GM12878 (cell line): ENCODE measurements around the gene METAP1D. TPM values are rescaled to one million over a fixed set of nuclear protein-coding genes. Genes with fewer than 3 reads are reported as not detected.

ENCODE experiments used
- ATAC-seq: fragments of 200-7000 bp; cut with Tn5 transposase; 3 replicates; pipeline ENCODE4 v1.9.1; 2020; ENCODE audit warnings: mild to moderate bottlenecking, moderate library complexity
- BruUV-seq: library from RNA; stranded (reverse); fragments of 400-500 nt; replicated peaks from 2 replicates; lab custom pipeline; 2021; lab: Mats Ljungman, UMichigan
- CTCF ChIA-PET: fragments of 300-600 bp; sonication (Branson Sonifier 250); formaldehyde crosslinking; extraction: SDS; loops from one replicate; lab custom pipeline; 2021; ENCODE audit warnings: inconsistent platforms; lab: Yijun Ruan, JAX
- POLR2A ChIA-PET: fragments of 350-600 bp; formaldehyde crosslinking; extraction: SDS; loops from one replicate; lab custom pipeline; 2021; ENCODE audit warnings: inconsistent platforms; lab: Charles Lee
- RAD21 ChIA-PET: fragments of 300-600 bp; sonication (Branson Sonifier 250); formaldehyde crosslinking; loops from one replicate; lab custom pipeline; 2023; ENCODE audit warnings: antibody characterized with exemption; ENCODE audit not compliant: unreplicated experiment; lab: Charles Lee
- SMC1A ChIA-PET: fragments of 300-600 bp; sonication (Branson Sonifier 250); formaldehyde crosslinking; loops from one replicate; lab custom pipeline; 2023; ENCODE audit not compliant: unreplicated experiment, uncharacterized antibody; lab: Charles Lee
- DNase-seq: peaks from one replicate; pipeline ENCODE4 v3.0.0-alpha.2; 2011; ENCODE audit warnings: low read depth, low spot score
- FAIRE-seq: peaks from 3 replicates; lab custom pipeline; 2011; peaks lifted over from hg19 to GRCh38; lab: Jason Lieb, UNC
- H2AFZ ChIP-seq: 2 replicates; pipeline ENCODE4 v1.6.0; 2011; ENCODE audit warnings: low read depth, low read length, control low read depth; ENCODE audit not compliant: control insufficient read depth
- H3K27ac ChIP-seq: 2 replicates; pipeline ENCODE4 v1.5.1; 2011; ENCODE audit warnings: control low read depth; ENCODE audit not compliant: control insufficient read depth, insufficient read depth
- H3K27me3 ChIP-seq, 2 experiments: replicated peaks in 1 of 2; 2 replicates each; pipeline versions ENCODE4 v1.6.0 to v1.6.1; 2011; ENCODE audit warnings: low read length in 1 of 2; ENCODE audit not compliant: control insufficient read depth in 2 of 2, insufficient read depth in 2 of 2
- H3K36me3 ChIP-seq, 2 experiments: 2 replicates each; pipeline ENCODE4 v1.5.1; 2011; ENCODE audit warnings: low read length in 1 of 2; ENCODE audit not compliant: control insufficient read depth in 2 of 2, insufficient read depth in 2 of 2
- H3K4me1 ChIP-seq: 2 replicates; pipeline ENCODE4 v1.6.1; 2011; ENCODE audit warnings: mild to moderate bottlenecking, low read length, moderate library complexity, mixed read lengths; ENCODE audit not compliant: control insufficient read depth, insufficient read depth
- H3K4me2 ChIP-seq: 2 replicates; pipeline ENCODE4 v1.6.0; 2011; ENCODE audit warnings: control low read depth; ENCODE audit not compliant: control insufficient read depth, insufficient read depth
- H3K4me3 ChIP-seq: fragments of 200-600 bp; sonication (generic); 2 replicates; pipeline ENCODE4 v1.5.1; 2016
- H3K79me2 ChIP-seq: 2 replicates; pipeline ENCODE4 v1.6.0; 2011; ENCODE audit warnings: low read length; ENCODE audit not compliant: control insufficient read depth, insufficient read depth
- H3K9ac ChIP-seq: 2 replicates; pipeline ENCODE4 v1.8.0; 2011; ENCODE audit warnings: low read length, control low read depth, mixed read lengths; ENCODE audit not compliant: control insufficient read depth, insufficient read depth
- H3K9me3 ChIP-seq: replicated peaks from 3 replicates; pipeline ENCODE4 v1.5.1; 2011; ENCODE audit warnings: mild to moderate bottlenecking, low read length; ENCODE audit not compliant: control insufficient read depth, insufficient read depth
- H4K20me1 ChIP-seq: 2 replicates; pipeline ENCODE4 v1.6.0; 2011; ENCODE audit not compliant: control insufficient read depth, insufficient read depth
- ATF7 ChIP-seq: fragments of 450-650 bp; IDR thresholded peaks from 2 replicates; pipeline ENCODE4 v1.6.1; 2016; ENCODE audit warnings: low read depth, mild to moderate bottlenecking
- FOXM1 ChIP-seq: IDR thresholded peaks from 2 replicates; pipeline ENCODE4 v1.6.1; 2012; ENCODE audit warnings: low read depth, mild to moderate bottlenecking, inconsistent platforms, low read length, moderate library complexity
- IRF4 ChIP-seq: IDR thresholded peaks from 2 replicates; pipeline ENCODE4 v1.6.1; 2011; ENCODE audit warnings: low read depth, low read length
- POLR2AphosphoS2 ChIP-seq: IDR thresholded peaks from 2 replicates; pipeline ENCODE4 v1.6.1; 2011; ENCODE audit warnings: low read depth, mild to moderate bottlenecking, low read length, improper control_type of control experiment, moderate library complexity
- POLR2AphosphoS5 ChIP-seq: IDR thresholded peaks from 2 replicates; pipeline ENCODE4 v1.6.1; 2011; ENCODE audit warnings: mild to moderate bottlenecking, low read length, inconsistent platforms
- RAD21 ChIP-seq: IDR thresholded peaks from 2 replicates; pipeline ENCODE4 v1.6.1; 2011; ENCODE audit warnings: mild to moderate bottlenecking, low read depth, low read length, moderate library complexity; ENCODE audit not compliant: insufficient read depth
- ZZZ3 ChIP-seq: IDR thresholded peaks from 2 replicates; pipeline ENCODE4 v1.6.1; 2011; ENCODE audit warnings: low read depth; ENCODE audit not compliant: control insufficient read depth, insufficient read length
- WGBS: methylation state at CpG from one replicate; pipeline ENCODE4 v1.1.6; 2016; ENCODE audit warnings: low lambda C conversion rate; ENCODE audit not compliant: insufficient replicate concordance, insufficient coverage; ENCODE audit errors: missing lambda C conversion rate; 5-methylcytosine and 5-hydroxymethylcytosine counted together
- in situ Hi-C: fragments of 300-500 bp; cut with MboI; formaldehyde crosslinking; loops from 9 replicates; pipeline ENCODE4 v1.14.3; 2018; ENCODE audit warnings: mixed read lengths
- intact Hi-C: fragments of 100-400 bp; cut with micrococcal nuclease; formaldehyde crosslinking; loops from one replicate; pipeline ENCODE4 v1.14.2; 2022; ENCODE audit not compliant: unreplicated experiment
- polyA plus RNA-seq, 11 experiments: library from polyadenylated mRNA; depleted of rRNA in 4 of 11; unstranded in 6 of 11; stranded (reverse) in 5 of 11; fragments of >200 nt; fragmentation: Nextera tagmentation in 4 of 11; fragmentation: Illumina TruSeq in 1 of 11; extraction: Ambion mirVana in 4 of 11; extraction: Trizol in 1 of 11; gene quantifications; 1 replicate in 1 of 11; 2 replicates in 10 of 11; pipeline versions ENCODE4 v1.2.1 to v1.2.3, GENCODE V29; 2011 to 2016; ENCODE audit warnings: inconsistent platforms in 2 of 11, missing spikeins in 2 of 11, low read depth in 1 of 11
- total RNA-seq, 4 experiments: library from RNA; depleted of rRNA in 3 of 4; stranded (reverse); fragments of >200 nt in 3 of 4; fragmentation: Illumina TruSeq in 1 of 4; extraction: Trizol in 1 of 4; gene quantifications; 2 replicates each; pipeline versions ENCODE4 v1.2.1 to v1.2.3, GENCODE V29; 2013 to 2021
- TF ChIP-seq, protein P1 (sequence below), 3 experiments: IDR thresholded peaks in 2 of 3; conservative IDR thresholded peaks in 1 of 3; 2 replicates each; pipeline ENCODE4 v1.5.1; 2011; ENCODE audit warnings: low read depth in 3 of 3, low read length in 3 of 3, mild to moderate bottlenecking in 3 of 3, control low read depth in 2 of 3, moderate library complexity in 2 of 3, inconsistent platforms in 1 of 3, mixed read lengths in 1 of 3; ENCODE audit not compliant: control insufficient read depth in 2 of 3, insufficient read depth in 1 of 3; ENCODE audit errors: extremely low read depth in 1 of 3

The METAP1D gene
- total and polyA plus RNA-seq, 10 of the 15 experiments (the other 5 are each of a cell fraction or from before 2014, with no cell fraction given): 4.5 to 12.1 (median 7.8) TPM

DNA sequence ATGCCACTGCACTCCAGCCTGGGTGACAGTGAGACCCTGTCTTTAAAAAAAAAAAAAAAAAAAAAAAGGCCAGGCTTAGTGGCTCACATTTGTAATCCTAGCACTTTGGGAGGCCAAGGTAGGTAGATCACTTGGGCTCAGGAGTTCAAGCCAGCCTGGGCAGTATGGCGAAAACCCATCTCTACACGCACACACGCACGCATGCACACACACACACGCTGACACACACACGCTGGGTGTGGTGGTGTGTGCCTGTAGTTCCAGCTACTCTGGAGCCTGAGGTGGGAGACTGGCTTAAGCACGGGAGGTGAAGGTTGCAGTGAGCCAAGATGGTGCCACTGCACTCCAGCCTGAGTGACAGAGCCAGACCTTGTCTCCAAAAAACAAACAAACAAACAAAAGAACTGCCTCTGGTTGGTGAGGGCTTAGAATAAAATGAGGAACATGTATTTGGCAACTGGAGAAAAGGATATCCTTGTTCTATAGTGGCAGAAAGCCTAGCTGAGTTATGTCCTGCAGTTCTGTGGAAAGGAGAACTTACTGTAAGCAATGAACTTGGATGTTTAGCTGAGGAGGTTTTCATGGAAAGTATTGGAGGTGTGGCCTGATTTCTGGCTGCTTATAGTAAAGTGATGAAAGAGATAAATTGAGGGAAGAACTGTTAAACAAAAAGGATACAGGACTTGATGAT lies 43.5 kb upstream of the METAP1D start:
- no peak for TF ChIP-seq ATF7
- no peak for TF ChIP-seq ZZZ3
- H3K27me3 ChIP-seq: no peaks in the 10 kb centered on the region
- intact Hi-C loops (loop anchor here (10.0 kb wide), 1 partner anchor 149 kb away; the partner anchor contains the start of gene DLX2), in situ Hi-C loops (no loop called here)
- no peaks in the 10 kb centered on the region for H3K79me2 ChIP-seq
- H3K4me1 ChIP-seq: no peaks in the 10 kb centered on the region; the same call in 1 of the 2 replicates
- H4K20me1 ChIP-seq: no peaks in the 10 kb centered on the region
- CTCF ChIA-PET: interaction anchor here (0.8 kb wide), 1 partner anchor 14 kb away, joined by 3 read pairs; no protein-coding TSS in a partner anchor
- WGBS: 98% methylated on average over 7 of the region's 7 CpGs
- ATAC-seq (no peak), DNase-seq (no peak), FAIRE-seq (no peak)
- no peak overlapping the region for H3K4me3 ChIP-seq
- BruUV-seq: no TSS peak
- H2AFZ ChIP-seq: no peak overlapping the region
- POLR2A ChIA-PET: no interaction called here
- no peaks in the 10 kb centered on the region; the same call in 2 of the 3 replicates for H3K9me3 ChIP-seq
- H3K4me2 ChIP-seq: no peak overlapping the region
- SMC1A ChIA-PET: no interaction called here
- H3K9ac ChIP-seq: no peak overlapping the region
- H3K27ac ChIP-seq: no peak overlapping the region
- RAD21 ChIA-PET: no interaction called here
- peaks cover 5% of the 10 kb centered on the region in 2 experiments; a peak in 2 of 4 replicates for H3K36me3 ChIP-seq

DNA sequence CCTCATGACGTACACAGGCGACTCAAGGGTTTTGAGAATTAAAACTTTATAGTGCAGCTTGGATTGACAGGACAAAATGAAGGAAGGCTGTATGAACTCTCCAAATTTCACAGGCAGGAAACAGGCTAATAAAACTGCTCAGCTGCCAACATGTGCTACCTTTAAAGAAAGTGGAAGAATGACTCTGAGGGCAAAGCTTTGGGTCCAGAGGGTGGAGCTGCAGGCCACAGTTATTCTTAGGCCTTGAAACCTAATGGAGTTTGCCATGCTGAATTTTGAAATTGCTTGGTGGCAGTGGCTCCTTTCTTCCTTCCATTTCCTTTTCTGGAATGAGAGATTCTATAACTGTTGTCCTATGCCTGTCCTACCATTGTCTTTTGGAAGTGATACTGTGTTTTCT lies 42.7 kb upstream of the METAP1D start:
- ChIA-PET POLR2A (no interaction called here), SMC1A (no interaction called here), RAD21 (no interaction called here), CTCF (interaction anchor here (0.8 to 0.9 kb wide), 2 partner anchors 13 to 148 kb away, joined by 3 read pairs; no protein-coding TSS in a partner anchor)
- no peak overlapping the region for H3K4me2 ChIP-seq
- no peak overlapping the region for H2AFZ ChIP-seq
- no peak overlapping the region for H3K4me3 ChIP-seq
- no peak for FAIRE-seq
- no peak for TF ChIP-seq POLR2AphosphoS2
- TF ChIP-seq FOXM1: no peak
- TF ChIP-seq, protein P1, sequence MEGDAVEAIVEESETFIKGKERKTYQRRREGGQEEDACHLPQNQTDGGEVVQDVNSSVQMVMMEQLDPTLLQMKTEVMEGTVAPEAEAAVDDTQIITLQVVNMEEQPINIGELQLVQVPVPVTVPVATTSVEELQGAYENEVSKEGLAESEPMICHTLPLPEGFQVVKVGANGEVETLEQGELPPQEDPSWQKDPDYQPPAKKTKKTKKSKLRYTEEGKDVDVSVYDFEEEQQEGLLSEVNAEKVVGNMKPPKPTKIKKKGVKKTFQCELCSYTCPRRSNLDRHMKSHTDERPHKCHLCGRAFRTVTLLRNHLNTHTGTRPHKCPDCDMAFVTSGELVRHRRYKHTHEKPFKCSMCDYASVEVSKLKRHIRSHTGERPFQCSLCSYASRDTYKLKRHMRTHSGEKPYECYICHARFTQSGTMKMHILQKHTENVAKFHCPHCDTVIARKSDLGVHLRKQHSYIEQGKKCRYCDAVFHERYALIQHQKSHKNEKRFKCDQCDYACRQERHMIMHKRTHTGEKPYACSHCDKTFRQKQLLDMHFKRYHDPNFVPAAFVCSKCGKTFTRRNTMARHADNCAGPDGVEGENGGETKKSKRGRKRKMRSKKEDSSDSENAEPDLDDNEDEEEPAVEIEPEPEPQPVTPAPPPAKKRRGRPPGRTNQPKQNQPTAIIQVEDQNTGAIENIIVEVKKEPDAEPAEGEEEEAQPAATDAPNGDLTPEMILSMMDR (IDR thresholded peaks at IDR 0.05 in 2 of 3, conservative IDR thresholded peaks at IDR 0.05 in 1 of 3; ENCODE audit: control insufficient read depth in 2 of 3, extremely low read depth in 1 of 3, insufficient read depth in 1 of 3, low read depth in 3 of 3, low read length in 3 of 3): peak in 2 of 3 experiments; percentile 7 to 27; a peak in 2 of 6 replicates
- TF ChIP-seq RAD21: 0 out of 2 replicates have a peak, but pooled peaks have one; percentile 18
- no peak for TF ChIP-seq POLR2AphosphoS5
- TF ChIP-seq IRF4: no peak
- no peaks in the 10 kb centered on the region; the same call in 2 of the 3 replicates for H3K9me3 ChIP-seq
- WGBS: 98% methylated on average over 2 of the region's 2 CpGs
- no TSS peak for BruUV-seq
- H3K79me2 ChIP-seq: no peaks in the 10 kb centered on the region
- intact Hi-C loops: loop anchor here (10.0 kb wide), 1 partner anchor 148 kb away; the partner anchor contains the start of gene DLX2
- no peak overlapping the region for H3K27ac ChIP-seq
- ATAC-seq: no peak; the same call in 2 of the 3 replicates
- H3K36me3 ChIP-seq: peaks cover 5% of the 10 kb centered on the region in 2 experiments; a peak in 2 of 4 replicates
- no peaks in the 10 kb centered on the region; the same call in 1 of the 2 replicates for H3K4me1 ChIP-seq
- no peaks in the 10 kb centered on the region for H4K20me1 ChIP-seq
- in situ Hi-C loops: no loop called here
- no peaks in the 10 kb centered on the region for H3K27me3 ChIP-seq
- H3K9ac ChIP-seq: no peak overlapping the region
- DNase-seq: no peak
